HG03196 (cell line): ENCODE results near the gene ATG9B.

Experiments
- ATAC-seq: cut with Tn5 transposase; IDR thresholded peaks from one replicate; pipeline ENCODE4 v1.9.1; 2021; ENCODE audit not compliant: unreplicated experiment

The ATG9B gene

DNA sequence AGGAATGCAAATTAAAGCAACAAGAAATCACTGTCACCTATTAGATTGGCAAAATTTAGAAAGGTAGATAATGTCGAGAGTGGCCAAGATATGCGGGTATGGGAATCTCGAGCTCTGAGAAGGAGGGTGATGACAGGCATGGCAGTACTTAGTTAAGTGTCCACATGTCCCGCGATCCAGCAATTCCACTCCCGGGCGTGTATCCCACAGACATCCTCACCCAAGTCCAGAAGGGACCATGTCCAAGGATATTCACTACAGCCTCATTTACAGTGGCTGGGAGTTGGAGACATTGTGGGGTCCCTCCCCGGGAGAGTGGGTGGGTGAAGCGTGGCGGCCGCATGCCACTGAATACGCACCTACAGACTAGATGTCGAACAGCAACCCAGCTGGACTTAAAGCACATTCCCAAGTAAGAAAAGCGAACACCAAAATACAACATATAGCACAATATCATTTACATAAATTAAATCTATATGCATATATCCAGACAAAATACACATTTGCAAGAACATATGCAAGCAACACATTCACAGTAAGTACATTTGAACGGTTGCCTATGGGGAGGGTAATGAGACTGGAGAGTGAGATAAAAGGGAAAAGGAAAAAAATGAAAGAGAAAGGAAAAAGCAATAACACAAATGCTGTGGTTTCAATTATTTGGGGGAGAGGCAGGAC lies 56.1 kb downstream of the ATG9B start:
- ATAC-seq, result no peak

DNA sequence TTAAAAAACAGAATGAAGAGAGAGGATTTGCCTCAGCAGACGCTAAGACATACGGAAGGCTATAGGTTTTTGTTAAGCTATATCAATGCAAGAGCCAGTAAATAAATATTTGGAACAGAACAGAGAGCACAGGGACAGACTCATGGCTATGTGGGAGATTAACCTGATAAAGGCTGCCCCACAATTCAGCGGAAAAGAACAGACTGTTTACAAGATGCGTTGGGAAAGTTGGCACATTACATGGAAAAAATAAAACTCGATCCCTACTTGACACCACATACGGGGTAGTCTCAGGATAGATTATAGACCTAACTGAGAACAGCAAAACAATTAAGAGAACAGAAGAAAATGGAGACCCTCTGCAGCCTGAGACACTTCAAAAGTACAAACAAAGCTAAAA lies 56.9 kb downstream of the ATG9B start:
- no peak for ATAC-seq

DNA sequence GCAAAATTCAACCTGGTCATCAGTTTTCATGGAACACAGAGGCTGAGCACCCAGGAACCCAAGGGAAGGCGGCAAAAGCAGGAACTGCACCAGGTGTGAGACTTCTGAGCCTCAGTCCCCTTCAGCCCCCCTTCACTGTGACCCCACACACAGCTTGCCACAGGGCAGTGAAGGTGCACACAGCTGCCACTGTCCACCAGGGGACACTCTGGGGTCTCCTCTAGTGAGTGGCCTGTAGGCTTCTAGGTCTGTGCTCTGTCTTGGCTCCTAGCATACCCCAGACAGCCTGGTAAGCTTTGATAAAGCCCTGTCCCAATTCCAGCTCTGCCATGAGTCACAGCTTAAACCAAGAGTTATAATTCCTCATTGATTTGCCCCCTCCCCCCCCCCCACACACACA lies 58.3 kb downstream of the ATG9B start:
- no peak for ATAC-seq

DNA sequence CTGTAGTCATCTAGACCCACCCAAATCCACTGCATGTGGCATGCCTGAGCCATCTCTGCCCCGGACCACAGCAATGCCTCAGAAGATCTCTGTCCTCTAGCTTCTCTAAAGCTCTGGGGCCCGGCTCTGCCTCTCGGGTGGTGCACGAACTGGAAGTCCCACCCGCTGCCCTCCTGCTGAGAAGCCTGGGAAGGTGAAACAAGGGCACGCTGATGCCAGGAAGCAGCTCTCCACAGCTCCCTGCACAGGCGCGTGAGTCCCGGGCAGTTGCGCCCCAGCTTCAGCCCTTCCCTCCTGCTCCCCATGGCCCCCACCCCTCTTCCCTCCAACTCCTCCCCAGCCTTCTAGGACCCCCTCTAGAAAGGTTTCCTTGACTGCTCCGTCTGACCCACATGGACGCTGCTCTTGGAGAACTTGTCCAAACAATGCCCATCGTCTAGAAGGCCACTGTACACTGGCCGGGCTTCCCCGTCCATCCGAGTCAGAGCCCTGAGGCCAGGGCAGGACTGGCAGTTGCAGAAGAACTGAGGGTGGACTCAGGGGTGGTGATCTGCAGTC lies 58.9 kb downstream of the ATG9B start:
- no peak for ATAC-seq
